H9 (cell line): Measurements from ENCODE around the gene CCDC134. TPM values are rescaled to one million over a fixed set of nuclear protein-coding genes. Genes with fewer than 3 reads are reported as not detected.

Experiments
- DNase-seq: peaks from one replicate; pipeline ENCODE4 v3.0.0-alpha.2; 2017
- H2AFZ ChIP-seq: one replicate; pipeline ENCODE4 v1.6.1; 2013; ENCODE audit warnings: mild to moderate bottlenecking, low read length, control low read depth, moderate library complexity
- H2AK5ac ChIP-seq: 2 replicates; pipeline ENCODE4 v1.6.1; 2013; ENCODE audit warnings: low read length, control low read depth, mixed read lengths; ENCODE audit not compliant: insufficient read length
- H2BK120ac ChIP-seq: one replicate; pipeline ENCODE4 v1.6.1; 2013; ENCODE audit warnings: low read depth, mild to moderate bottlenecking, low read length, control low read depth, inconsistent platforms; ENCODE audit not compliant: poor library complexity, severe bottlenecking
- H2BK12ac ChIP-seq: 2 replicates; pipeline ENCODE4 v1.6.1; 2013; ENCODE audit warnings: low read length, control low read depth, mixed read lengths, low read depth; ENCODE audit not compliant: insufficient read length
- H2BK15ac ChIP-seq: 2 replicates; pipeline ENCODE4 v1.6.1; 2013; ENCODE audit warnings: low read depth, low read length, control low read depth
- H2BK20ac ChIP-seq: one replicate; pipeline ENCODE4 v1.6.1; 2013; ENCODE audit warnings: low read depth, mild to moderate bottlenecking, low read length, control low read depth, inconsistent platforms; ENCODE audit not compliant: poor library complexity, severe bottlenecking
- H2BK5ac ChIP-seq: 2 replicates; pipeline ENCODE4 v1.6.1; 2013; ENCODE audit warnings: low read length, control low read depth, mixed read lengths; ENCODE audit not compliant: insufficient read length
- H3K14ac ChIP-seq: 2 replicates; pipeline ENCODE4 v1.6.1; 2013; ENCODE audit warnings: low read length, control low read depth; ENCODE audit not compliant: insufficient read depth
- H3K18ac ChIP-seq: 2 replicates; pipeline ENCODE4 v1.6.1; 2013; ENCODE audit warnings: low read depth, mild to moderate bottlenecking, mixed read lengths, low read length, control low read depth; ENCODE audit not compliant: insufficient read length
- H3K23ac ChIP-seq: 2 replicates; pipeline ENCODE4 v1.6.1; 2013; ENCODE audit warnings: low read length, control low read depth, mixed read lengths, low read depth; ENCODE audit not compliant: insufficient read length
- H3K23me2 ChIP-seq: 2 replicates; pipeline ENCODE4 v1.6.1; 2013; ENCODE audit warnings: low read depth, mild to moderate bottlenecking, mixed read lengths, low read length, control low read depth; ENCODE audit not compliant: insufficient read length, poor library complexity, severe bottlenecking
- H3K27ac ChIP-seq: 2 replicates; pipeline ENCODE4 v1.5.1; 2013; ENCODE audit warnings: low read length, control low read depth, mixed read lengths, low read depth; ENCODE audit not compliant: insufficient read length
- H3K27me3 ChIP-seq: 2 replicates; pipeline ENCODE4 v1.6.1; 2013; ENCODE audit warnings: low read length, control low read depth, inconsistent platforms; ENCODE audit not compliant: insufficient read depth
- H3K4ac ChIP-seq: 2 replicates; pipeline ENCODE4 v1.6.1; 2013; ENCODE audit warnings: low read depth, mild to moderate bottlenecking, control low read depth, inconsistent platforms, low read length, moderate library complexity
- H3K4me1 ChIP-seq: 2 replicates; pipeline ENCODE4 v1.6.1; 2013; ENCODE audit warnings: low read length, control low read depth, inconsistent platforms; ENCODE audit not compliant: insufficient read depth
- H3K4me2 ChIP-seq: 2 replicates; pipeline ENCODE4 v1.6.1; 2013; ENCODE audit warnings: low read length, control low read depth, mixed read lengths; ENCODE audit not compliant: insufficient read length, insufficient read depth
- H3K56ac ChIP-seq: 2 replicates; pipeline ENCODE4 v1.6.1; 2013; ENCODE audit warnings: low read depth, mild to moderate bottlenecking, mixed read lengths, low read length, control low read depth; ENCODE audit not compliant: insufficient read length
- H3K79me1 ChIP-seq: 2 replicates; pipeline ENCODE4 v1.6.1; 2013; ENCODE audit warnings: low read depth, mild to moderate bottlenecking, moderate library complexity, low read length, control low read depth, inconsistent platforms; ENCODE audit not compliant: insufficient read depth, poor library complexity, severe bottlenecking
- H3K79me2 ChIP-seq: 2 replicates; pipeline ENCODE4 v1.6.1; 2013; ENCODE audit warnings: low read length, control low read depth, inconsistent platforms; ENCODE audit not compliant: insufficient read depth
- H3K9ac ChIP-seq: 2 replicates; pipeline ENCODE4 v1.6.1; 2013; ENCODE audit warnings: low read length, control low read depth, mixed read lengths; ENCODE audit not compliant: insufficient read length; ENCODE audit errors: extremely low read depth
- H3K9me3 ChIP-seq: one replicate; pipeline ENCODE4 v1.6.1; 2013; ENCODE audit warnings: low read depth, low read length, inconsistent platforms; ENCODE audit not compliant: control insufficient read depth
- H3T11ph ChIP-seq: one replicate; pipeline ENCODE4 v1.6.1; 2013; ENCODE audit warnings: mild to moderate bottlenecking, low read length, control low read depth, inconsistent platforms
- H4K20me1 ChIP-seq: one replicate; pipeline ENCODE4 v1.6.1; 2013; ENCODE audit not compliant: control insufficient read depth, insufficient read length, insufficient read depth
- H4K5ac ChIP-seq: 2 replicates; pipeline ENCODE4 v1.6.1; 2013; ENCODE audit warnings: low read depth, mild to moderate bottlenecking, mixed read lengths, low read length, control low read depth; ENCODE audit not compliant: insufficient read length
- H4K8ac ChIP-seq: replicated peaks from 2 replicates; pipeline ENCODE4 v1.6.1; 2013; ENCODE audit warnings: low read length, control low read depth, mixed read lengths, low read depth; ENCODE audit not compliant: insufficient read length
- H4K91ac ChIP-seq: 2 replicates; pipeline ENCODE4 v1.6.1; 2013; ENCODE audit warnings: low read depth, mild to moderate bottlenecking, moderate library complexity, mixed read lengths, low read length, control low read depth; ENCODE audit not compliant: insufficient read length
- H3K27ac Mint-ChIP-seq, 3 experiments: 2 replicates in 2 of 3; 3 replicates in 1 of 3; pipeline ENCODE4 v1.8.0; 2020 to 2021; ENCODE audit warnings: mixed read lengths in 3 of 3, mild to moderate bottlenecking in 1 of 3, moderate library complexity in 1 of 3
- H3K27me3 Mint-ChIP-seq: 2 replicates; pipeline ENCODE4 v1.8.0; 2021; ENCODE audit warnings: low read depth, mild to moderate bottlenecking, moderate library complexity, mixed read lengths
- H3K36me3 Mint-ChIP-seq, 3 experiments: 2 replicates in 2 of 3; 3 replicates in 1 of 3; pipeline ENCODE4 v1.8.0; 2020 to 2021; ENCODE audit warnings: low read depth in 3 of 3, mixed read lengths in 3 of 3; ENCODE audit not compliant: insufficient read depth in 1 of 3
- H3K4me1 Mint-ChIP-seq, 2 experiments: 2 replicates each; pipeline ENCODE4 v1.8.0; 2020; ENCODE audit warnings: mixed read lengths in 2 of 2
- H3K4me3 Mint-ChIP-seq, 2 experiments: 2 replicates in 1 of 2; 3 replicates in 1 of 2; pipeline ENCODE4 v1.8.0; 2020 to 2021; ENCODE audit warnings: mild to moderate bottlenecking in 2 of 2, mixed read lengths in 2 of 2, moderate library complexity in 1 of 2
- H3K9me3 Mint-ChIP-seq, 2 experiments: 2 replicates in 1 of 2; 3 replicates in 1 of 2; pipeline ENCODE4 v1.8.0; 2020; ENCODE audit warnings: mild to moderate bottlenecking in 2 of 2, mixed read lengths in 2 of 2, moderate library complexity in 1 of 2
- CTCF ChIP-seq: fragments of 200-600 bp; sonication (generic); conservative IDR thresholded peaks from 3 replicates; pipeline ENCODE4 v1.8.0; 2021; ENCODE audit warnings: antibody characterized with exemption, mild to moderate bottlenecking
- WGBS: extraction: QIAGEN DNeasy Blood & Tissue Kit; methylation state at CpG from one replicate; pipeline ENCODE4 v1.1.7; 2013; ENCODE audit warnings: missing lambda C conversion rate, low lambda C conversion rate, mixed read lengths; ENCODE audit not compliant: insufficient read length; ENCODE audit errors: extremely low coverage; 5-methylcytosine and 5-hydroxymethylcytosine counted together
- total RNA-seq: library from RNA; stranded (reverse); gene quantifications from 2 replicates; pipeline ENCODE4 v1.2.1, GENCODE V29; 2021

The CCDC134 gene
- total RNA-seq, 1 experiment from 2014 or later, result 20.7 TPM

DNA sequence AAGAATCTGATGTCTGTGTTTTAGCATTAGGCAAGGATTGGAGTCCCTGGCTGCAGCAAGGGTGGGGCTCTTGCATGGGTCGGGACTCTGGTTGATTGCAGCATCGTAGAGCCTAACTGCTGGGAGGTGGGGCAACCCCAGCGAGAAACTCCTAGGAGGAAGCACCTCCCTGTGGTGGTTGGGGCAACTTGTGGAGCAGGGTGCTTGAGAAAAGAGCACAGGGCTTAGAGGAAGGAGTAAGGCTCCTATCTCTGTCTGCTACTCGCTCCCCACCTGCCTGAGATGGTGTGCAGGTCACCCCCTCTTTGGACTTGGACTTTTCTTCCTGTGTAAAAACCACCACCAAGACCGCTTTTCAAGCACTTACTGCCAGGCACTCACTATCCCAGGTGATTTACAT, 48.0 kb downstream of the CCDC134 start:
- H2BK5ac ChIP-seq, result no peak overlapping the region
- no peak overlapping the region for H3T11ph ChIP-seq
- Mint-ChIP-seq H3K27ac (peak overlapping the region in 2 of 3 experiments; percentile 75 to 79; a peak in 5 of 7 replicates), H3K27me3 (no peaks in the 10 kb centered on the region), H3K4me1 (peaks cover 40 to 45% of the 10 kb centered on the region in 2 experiments), H3K9me3 (no peaks in the 10 kb centered on the region; a peak in 1 of 5 replicates), H3K36me3 (peaks cover 4 to 24% (median 7%) of the 10 kb centered on the region in 3 experiments; a peak in 6 of 7 replicates), H3K4me3 (no peak overlapping the region)
- H3K27ac ChIP-seq, result no peak overlapping the region
- no peak overlapping the region for H3K4me2 ChIP-seq
- H3K4ac ChIP-seq, result no peak overlapping the region
- no peaks in the 10 kb centered on the region for H3K9me3 ChIP-seq
- no peaks in the 10 kb centered on the region for H4K20me1 ChIP-seq
- no peak overlapping the region for H4K91ac ChIP-seq
- H2BK20ac ChIP-seq, result no peak overlapping the region
- no peak overlapping the region for H4K8ac ChIP-seq
- H3K18ac ChIP-seq, result no peak overlapping the region
- H2AFZ ChIP-seq, result no peak overlapping the region
- no peak overlapping the region for H3K14ac ChIP-seq
- peaks cover 51% of the 10 kb centered on the region for H3K79me2 ChIP-seq
- no peak overlapping the region for H3K56ac ChIP-seq
- no peak overlapping the region for H3K23ac ChIP-seq
- H3K4me1 ChIP-seq, result peaks cover 29% of the 10 kb centered on the region
- no peak for DNase-seq
- peaks cover 9% of the 10 kb centered on the region for H3K79me1 ChIP-seq
- no peak for TF ChIP-seq CTCF
- no peak overlapping the region for H4K5ac ChIP-seq
- H2BK120ac ChIP-seq, result no peak overlapping the region
- H3K9ac ChIP-seq, result no peak overlapping the region
- H2BK12ac ChIP-seq, result no peak overlapping the region
- no peaks in the 10 kb centered on the region for H3K23me2 ChIP-seq
- no peak overlapping the region for H2BK15ac ChIP-seq
- H2AK5ac ChIP-seq, result no peak overlapping the region
- WGBS, result no CpG with 5 or more reads among the region's 5 CpGs
- no peaks in the 10 kb centered on the region for H3K27me3 ChIP-seq
